Common myeloid progenitor, CD34-positive (primary cell): ENCODE data around the gene MYBPC1.

Source experiments
- CTCF ChIA-PET: fragments of 350-600 bp; sonication (Branson Sonifier 250); formaldehyde crosslinking; loops from one replicate; lab custom pipeline; 2021; ENCODE audit warnings: antibody characterized with exemption; lab: Charles Lee
- POLR2A ChIA-PET: fragments of 350-600 bp; sonication (Branson Sonifier 250); formaldehyde crosslinking; loops from one replicate; lab custom pipeline; 2021; ENCODE audit warnings: antibody characterized with exemption; lab: Charles Lee
- DNase-seq, 3 donors: peaks; one replicate each; pipeline versions ENCODE4 v3.0.0 to v3.0.0-alpha.2; 2013
- H3K27ac ChIP-seq, 2 experiments: 1 replicate in 1 of 2; 2 replicates in 1 of 2; pipeline ENCODE4 v1.7.0; 2013; ENCODE audit warnings: inconsistent platforms in 2 of 2, low read length in 2 of 2, mild to moderate bottlenecking in 2 of 2, low read depth in 1 of 2, moderate library complexity in 1 of 2; ENCODE audit not compliant: severe bottlenecking in 2 of 2, insufficient read depth in 1 of 2, poor library complexity in 1 of 2
- H3K27me3 ChIP-seq, 5 experiments: replicated peaks in 2 of 5; 1 replicate in 3 of 5; 2 replicates in 2 of 5; pipeline versions ENCODE4 v1.6.1 to v1.7.0; 2013; ENCODE audit warnings: low read length in 4 of 5, mild to moderate bottlenecking in 2 of 5, moderate library complexity in 2 of 5, inconsistent platforms in 1 of 5; ENCODE audit not compliant: insufficient read depth in 5 of 5, control insufficient read depth in 4 of 5
- H3K36me3 ChIP-seq, 4 experiments: 1 replicate in 2 of 4; 2 replicates in 2 of 4; pipeline versions ENCODE4 v1.6.1 to v1.7.0; 2013; ENCODE audit warnings: low read length in 3 of 4, control low read depth in 1 of 4, mild to moderate bottlenecking in 1 of 4; ENCODE audit not compliant: control insufficient read depth in 4 of 4, insufficient read depth in 4 of 4
- H3K4me1 ChIP-seq, 4 experiments: 1 replicate in 3 of 4; 2 replicates in 1 of 4; pipeline versions ENCODE4 v1.6.1 to v1.7.1; 2013; ENCODE audit warnings: low read length in 3 of 4, mild to moderate bottlenecking in 3 of 4, control low read depth in 1 of 4, inconsistent platforms in 1 of 4, moderate library complexity in 1 of 4; ENCODE audit not compliant: control insufficient read depth in 4 of 4, insufficient read depth in 4 of 4; ENCODE audit errors: control extremely low read depth in 1 of 4
- H3K4me3 ChIP-seq, 7 experiments: 1 replicate in 4 of 7; 2 replicates in 3 of 7; pipeline versions ENCODE4 v1.5.1 to v1.7.0; 2013; ENCODE audit warnings: mild to moderate bottlenecking in 7 of 7, low read length in 6 of 7, moderate library complexity in 6 of 7, inconsistent platforms in 2 of 7, low read depth in 2 of 7, control low read depth in 1 of 7; ENCODE audit not compliant: insufficient read depth in 4 of 7, control insufficient read depth in 1 of 7; ENCODE audit errors: extremely low read depth in 1 of 7
- H3K9me3 ChIP-seq, 5 experiments: 1 replicate in 4 of 5; 2 replicates in 1 of 5; pipeline versions ENCODE4 v1.6.1 to v1.7.1; 2013; ENCODE audit warnings: low read length in 4 of 5, mild to moderate bottlenecking in 2 of 5, inconsistent platforms in 1 of 5, low read depth in 1 of 5, moderate library complexity in 1 of 5; ENCODE audit not compliant: control insufficient read depth in 4 of 5, insufficient read depth in 2 of 5; ENCODE audit errors: control extremely low read depth in 1 of 5
- WGBS: methylation state at CpG from one replicate; pipeline ENCODE4 v1.1.5; 2013; ENCODE audit not compliant: insufficient coverage; 5-methylcytosine and 5-hydroxymethylcytosine counted together

Gene MYBPC1

GRCh38 chr12:101612160-101612916 lies 17.6 kb downstream of the MYBPC1 start:
- CTCF ChIA-PET = no interaction called here

GRCh38 chr12:101616027-101616494 lies 21.3 kb downstream of the MYBPC1 start:
- POLR2A ChIA-PET = no interaction called here

More at GRCh38 chr12:101612160-101612916, 17.6 kb downstream of the MYBPC1 start:
- H3K36me3 ChIP-seq = no peaks in the 10 kb centered on the region
- H3K27ac ChIP-seq = no peak overlapping the region
- POLR2A ChIA-PET = no interaction called here
- WGBS = 100% methylated on average over 3 of the region's 7 CpGs
- H3K27me3 ChIP-seq = no peaks in the 10 kb centered on the region
- H3K9me3 ChIP-seq = no peaks in the 10 kb centered on the region
- H3K4me1 ChIP-seq = peaks cover 5 to 16% (median 8%) of the 10 kb centered on the region in 4 experiments
- no peak overlapping the region for H3K4me3 ChIP-seq
- no peak for DNase-seq

DNA sequence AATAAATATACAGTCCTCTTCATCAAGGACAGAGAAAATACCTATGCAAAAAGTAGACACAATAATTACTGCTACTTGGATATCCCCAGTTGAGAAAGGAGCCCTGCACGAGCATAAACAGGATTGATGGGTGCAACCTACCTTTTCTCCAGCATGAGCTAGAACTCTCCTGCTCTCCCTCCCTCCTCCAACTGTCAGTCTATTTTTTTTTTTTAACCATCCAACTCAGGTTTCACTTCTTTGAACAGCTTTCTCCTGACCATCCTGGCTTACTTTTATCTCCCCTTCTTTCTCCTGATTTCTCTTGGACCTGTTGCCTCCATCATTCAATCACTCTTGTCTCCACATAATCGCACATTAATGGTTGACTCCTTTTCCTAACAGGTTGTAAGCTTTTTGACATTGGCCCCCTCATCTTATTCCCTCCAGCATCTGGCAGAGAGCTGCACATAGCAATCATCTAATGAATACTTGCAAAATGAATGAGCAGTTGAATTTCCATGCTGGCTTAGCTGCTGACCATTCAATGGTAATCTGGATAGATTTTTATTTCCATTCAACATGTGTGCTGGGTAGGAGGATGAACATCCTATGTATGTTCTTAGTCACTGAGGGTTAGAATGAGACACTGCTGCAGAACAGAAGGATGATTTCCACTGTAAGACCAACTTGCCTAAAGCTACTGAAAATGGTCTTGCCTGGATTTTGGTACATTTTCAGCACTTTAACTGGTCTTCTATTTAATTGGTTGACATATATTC lies 24.4 kb downstream of the MYBPC1 start:
- peaks cover 11 to 27% (median 19%) of the 10 kb centered on the region in 4 experiments for H3K4me1 ChIP-seq
- no peak overlapping the region for H3K27ac ChIP-seq
- no peak for DNase-seq
- POLR2A ChIA-PET = interaction anchor here (0.6 kb wide), 1 partner anchor 265 kb away, joined by 5 read pairs; no protein-coding TSS in a partner anchor
- H3K36me3 ChIP-seq = no peaks in the 10 kb centered on the region
- 95% methylated on average over 2 of the region's 2 CpGs for WGBS
- CTCF ChIA-PET = interaction anchor here (0.6 kb wide), 1 partner anchor 1042 kb away, joined by 3 read pairs; no protein-coding TSS in a partner anchor
- no peaks in the 10 kb centered on the region for H3K27me3 ChIP-seq
- no peak overlapping the region for H3K4me3 ChIP-seq
- no peaks in the 10 kb centered on the region for H3K9me3 ChIP-seq

More at GRCh38 chr12:101616027-101616494, 21.3 kb downstream of the MYBPC1 start:
- no peaks in the 10 kb centered on the region for H3K27me3 ChIP-seq
- no peaks in the 10 kb centered on the region for H3K36me3 ChIP-seq
- H3K9me3 ChIP-seq = no peaks in the 10 kb centered on the region
- peaks cover 11 to 27% (median 19%) of the 10 kb centered on the region in 4 experiments for H3K4me1 ChIP-seq
- H3K27ac ChIP-seq = no peak overlapping the region
- 87% methylated on average over 4 of the region's 4 CpGs for WGBS
- peak overlapping the region in 1 of 7 experiments; percentile 20 for H3K4me3 ChIP-seq
- DNase-seq = peak in 2 of 3 donors; percentile 13 to 60
- CTCF ChIA-PET = interaction anchor here (1.2 kb wide), 1 partner anchor 9 kb away, joined by 3 read pairs; no protein-coding TSS in a partner anchor

DNA sequence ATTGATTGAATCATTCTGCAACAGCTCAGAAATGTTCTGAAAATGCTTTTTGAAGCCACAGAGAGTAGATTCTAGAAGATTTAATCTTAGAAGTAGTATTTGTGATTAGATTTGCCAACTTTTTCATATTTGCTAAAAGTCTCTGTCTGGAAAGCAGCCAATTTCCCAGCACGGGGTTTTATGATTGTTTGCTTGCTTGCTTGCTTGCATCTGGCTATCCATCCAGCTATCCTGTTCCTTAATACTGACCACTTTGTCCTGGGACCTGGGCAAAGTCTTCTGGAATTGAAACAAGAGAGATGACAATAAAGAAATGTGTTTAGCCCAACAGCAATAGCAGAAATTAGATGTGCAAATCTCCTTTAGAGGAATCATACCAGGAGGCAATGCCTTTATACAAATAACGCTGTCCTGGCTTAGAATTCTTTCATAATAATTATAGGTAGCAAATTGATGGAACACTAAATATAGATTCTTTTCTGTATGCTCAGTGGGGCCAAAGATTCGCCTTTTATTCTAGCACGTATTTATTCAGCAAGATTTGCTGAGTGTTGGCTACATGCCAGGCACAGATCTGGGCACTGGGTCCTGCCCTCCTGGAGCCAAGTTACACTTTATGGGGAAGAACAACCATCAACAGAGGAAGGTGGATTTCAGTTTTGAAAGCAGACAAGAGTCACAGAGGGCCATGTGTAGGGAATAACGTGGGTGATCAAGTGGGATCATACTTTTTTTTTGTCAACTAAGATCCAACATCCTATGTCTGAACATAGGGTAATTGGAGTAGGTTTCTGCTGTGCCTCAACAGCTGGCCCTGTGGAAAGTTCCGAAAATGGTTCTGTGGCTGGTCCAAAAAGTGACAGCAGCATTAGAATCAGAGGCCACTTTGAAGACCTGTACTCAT lies 25.3 kb downstream of the MYBPC1 start:
- WGBS = 58% methylated on average over 3 of the region's 6 CpGs
- H3K9me3 ChIP-seq = no peaks in the 10 kb centered on the region
- CTCF ChIA-PET = interaction anchor here (1.0 kb wide), 1 partner anchor 73 kb away, joined by 3 read pairs; no protein-coding TSS in a partner anchor
- H3K4me3 ChIP-seq = peak overlapping the region in 1 of 7 experiments; percentile 29
- peaks cover 11 to 27% (median 19%) of the 10 kb centered on the region in 4 experiments for H3K4me1 ChIP-seq
- no peaks in the 10 kb centered on the region for H3K36me3 ChIP-seq
- no peak for DNase-seq
- no peak overlapping the region for H3K27ac ChIP-seq
- H3K27me3 ChIP-seq = no peaks in the 10 kb centered on the region
- POLR2A ChIA-PET = interaction anchor here (0.6 kb wide), 1 partner anchor 264 kb away, joined by 5 read pairs; no protein-coding TSS in a partner anchor

DNA sequence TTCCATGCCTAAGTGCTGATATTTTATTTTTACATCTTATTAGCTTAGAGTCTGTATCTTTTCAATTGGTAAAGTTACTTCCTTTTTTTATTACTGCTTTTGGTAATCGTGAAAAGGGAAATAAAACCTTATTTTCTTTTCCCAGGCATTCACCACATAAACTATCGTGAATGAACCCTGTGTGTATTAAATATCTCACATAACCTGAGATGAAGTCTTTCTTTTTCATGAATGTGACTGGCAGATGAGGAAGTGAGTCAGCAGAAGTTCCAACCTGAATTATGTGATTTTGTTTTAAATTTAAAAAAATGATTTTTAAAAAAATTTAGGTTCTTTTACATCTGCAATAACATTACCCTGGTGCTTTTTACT lies 26.0 kb downstream of the MYBPC1 start:
- POLR2A ChIA-PET = no interaction called here
- DNase-seq = peak in 2 of 3 donors; percentile 80 to 83

GRCh38 chr12:101628676-101629075 lies 33.9 kb downstream of the MYBPC1 start:
- no peaks in the 10 kb centered on the region for H3K27me3 ChIP-seq
- WGBS = 94% methylated on average over 3 of the region's 3 CpGs
- no peak overlapping the region for H3K27ac ChIP-seq
- CTCF ChIA-PET = no interaction called here
- no peak for DNase-seq
- POLR2A ChIA-PET = no interaction called here
- H3K4me3 ChIP-seq = no peak overlapping the region
- H3K9me3 ChIP-seq = no peaks in the 10 kb centered on the region
- no peaks in the 10 kb centered on the region for H3K4me1 ChIP-seq
- H3K36me3 ChIP-seq = no peaks in the 10 kb centered on the region

More for the DNA sequence above, 26.0 kb downstream of the MYBPC1 start:
- CTCF ChIA-PET = interaction anchor here (1.0 kb wide), 1 partner anchor 74 kb away, joined by 3 read pairs; no protein-coding TSS in a partner anchor
- Histone ChIP-seq H3K9me3 (no peaks in the 10 kb centered on the region), H3K27ac (no peak overlapping the region), H3K4me3 (peak overlapping the region in 1 of 7 experiments; percentile 29), H3K27me3 (no peaks in the 10 kb centered on the region), H3K4me1 (peaks cover 11 to 25% (median 18%) of the 10 kb centered on the region in 4 experiments), H3K36me3 (no peaks in the 10 kb centered on the region)
- no CpG with 5 or more reads among the region's 2 CpGs for WGBS
